GM04504 (cell line): Measurements from ENCODE around the gene GBP7.

Source experiments
- DNase-seq: peaks from one replicate; pipeline ENCODE4 v3.0.0-alpha.2; 2012; ENCODE audit warnings: low read depth

The GBP7 gene

DNA sequence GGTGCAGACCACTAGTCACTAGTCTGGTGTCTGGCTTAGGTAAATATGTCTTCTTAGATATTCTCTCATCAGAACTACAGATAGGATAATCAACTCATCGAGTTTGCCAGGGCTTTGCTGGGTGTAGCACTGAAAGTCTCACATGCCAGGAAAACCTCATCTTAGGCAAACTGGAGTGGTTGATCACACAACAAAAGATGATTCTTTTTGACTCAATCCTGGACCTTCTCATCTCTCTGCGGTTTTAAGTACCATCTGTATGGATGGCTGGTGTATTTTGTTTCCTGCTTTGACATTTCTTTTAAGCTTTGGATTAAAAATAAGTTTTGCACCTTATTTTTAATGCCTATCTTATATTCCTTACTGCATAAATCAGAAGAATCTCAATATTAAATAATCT lies 61.1 kb downstream of the GBP7 start:
- no peak for DNase-seq

GRCh38 chr1:89112871-89113613 lies 62.8 kb downstream of the GBP7 start:
- DNase-seq, result no peak

DNA sequence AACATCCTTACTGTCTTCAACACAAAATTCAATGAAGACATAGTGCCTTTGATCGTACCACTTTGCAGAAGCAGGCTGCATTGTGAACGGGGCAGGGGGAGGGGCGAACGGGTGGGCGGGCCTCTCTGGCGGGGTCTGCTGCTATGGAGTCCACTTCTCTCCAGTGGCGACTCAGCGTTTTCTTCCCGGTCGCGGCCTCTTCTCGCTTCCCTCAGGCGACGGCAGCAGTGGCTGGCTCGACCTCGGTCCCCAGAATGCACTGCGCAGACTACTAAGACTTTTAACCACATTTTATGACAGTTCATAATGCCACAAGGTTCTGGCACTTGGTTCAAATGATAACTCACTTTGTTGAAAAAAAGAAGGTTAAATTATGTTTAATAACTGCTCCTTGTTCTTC lies 71.1 kb downstream of the GBP7 start:
- no peak for DNase-seq

GRCh38 chr1:89104147-89104546 lies 71.7 kb downstream of the GBP7 start:
- DNase-seq, result no peak

GRCh38 chr1:89102021-89102420 lies 73.8 kb downstream of the GBP7 start:
- no peak for DNase-seq

GRCh38 chr1:89100412-89100811 lies 75.4 kb downstream of the GBP7 start:
- DNase-seq, result no peak

DNA sequence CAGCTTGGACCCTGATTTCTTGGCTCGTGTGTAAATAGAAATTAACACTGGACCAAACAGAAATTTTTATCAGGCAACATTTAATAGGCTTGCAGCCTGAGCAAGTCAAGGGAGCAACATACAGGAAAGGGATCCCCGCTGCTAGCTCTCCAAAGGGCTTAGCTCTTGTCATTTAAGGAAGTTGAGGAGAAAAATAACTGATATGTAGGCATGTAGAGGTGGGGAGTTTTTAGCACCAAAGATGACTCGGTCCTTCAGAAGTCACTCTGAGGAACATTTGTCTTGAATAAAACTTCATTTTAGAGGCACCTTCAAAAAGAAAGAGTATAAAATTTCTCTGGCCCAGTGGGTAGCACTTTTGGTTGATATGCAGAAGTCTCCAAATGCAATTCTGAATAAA lies 76.9 kb downstream of the GBP7 start:
- DNase-seq, result no peak

GRCh38 chr1:89095737-89096136 lies 80.1 kb downstream of the GBP7 start:
- no peak for DNase-seq

DNA sequence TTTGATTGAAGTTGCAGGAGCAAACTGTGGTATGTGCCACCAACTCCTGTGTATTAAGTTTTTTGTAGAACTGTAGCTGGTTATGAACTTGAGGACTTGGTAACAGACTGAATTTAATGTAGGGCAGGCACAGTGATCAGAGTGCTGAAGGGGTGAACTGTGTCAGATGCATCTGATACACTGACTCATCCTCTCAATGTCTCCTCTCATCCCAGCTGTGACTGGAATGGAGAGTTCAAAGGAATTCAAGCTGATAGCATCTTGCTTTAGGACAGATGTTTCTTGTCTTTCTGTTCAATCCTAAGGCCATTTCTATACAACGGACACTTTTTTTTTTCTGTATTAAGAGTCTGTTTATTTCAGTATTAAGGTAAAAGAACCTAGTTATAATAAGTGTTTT lies 85.8 kb downstream of the GBP7 start:
- DNase-seq, result no peak

DNA sequence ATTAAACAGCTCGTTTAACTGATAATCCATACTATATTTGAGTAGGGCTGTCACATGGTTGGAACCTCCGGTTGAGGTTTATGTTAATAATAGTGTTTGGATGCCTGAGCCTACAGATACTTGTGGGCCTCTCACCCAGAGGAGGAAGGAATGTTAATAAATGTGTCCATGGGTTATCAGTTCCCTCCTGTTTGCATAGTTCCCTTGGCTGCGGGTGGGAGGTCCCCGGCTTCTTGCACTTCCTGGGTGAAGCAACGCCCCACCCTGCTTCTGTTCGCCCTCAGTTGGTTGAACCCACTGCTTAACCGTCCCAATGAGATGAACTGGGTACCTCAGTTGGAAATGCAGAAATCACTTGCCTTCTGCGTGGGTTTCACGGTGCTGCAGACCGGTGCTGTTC lies 87.2 kb downstream of the GBP7 start:
- no peak for DNase-seq

DNA sequence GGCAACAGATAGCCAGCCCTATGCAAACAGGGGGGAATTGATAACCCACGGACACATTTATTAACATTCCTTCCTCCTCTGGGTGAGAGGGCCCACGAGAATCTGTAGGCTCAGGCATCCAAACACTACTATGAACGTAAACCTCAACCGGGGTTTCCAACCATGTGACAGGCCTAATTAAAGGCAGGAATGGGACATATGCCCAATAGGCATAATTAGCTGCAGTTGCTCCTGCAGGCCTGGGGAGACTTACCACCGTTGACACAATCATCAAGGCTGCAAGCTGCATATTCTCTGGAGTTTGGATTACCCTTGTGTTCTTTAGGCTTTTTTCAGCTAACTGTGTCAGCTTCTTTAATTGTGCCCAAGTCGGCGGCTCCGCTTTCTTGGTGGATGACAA lies 88.6 kb downstream of the GBP7 start:
- no peak for DNase-seq

DNA sequence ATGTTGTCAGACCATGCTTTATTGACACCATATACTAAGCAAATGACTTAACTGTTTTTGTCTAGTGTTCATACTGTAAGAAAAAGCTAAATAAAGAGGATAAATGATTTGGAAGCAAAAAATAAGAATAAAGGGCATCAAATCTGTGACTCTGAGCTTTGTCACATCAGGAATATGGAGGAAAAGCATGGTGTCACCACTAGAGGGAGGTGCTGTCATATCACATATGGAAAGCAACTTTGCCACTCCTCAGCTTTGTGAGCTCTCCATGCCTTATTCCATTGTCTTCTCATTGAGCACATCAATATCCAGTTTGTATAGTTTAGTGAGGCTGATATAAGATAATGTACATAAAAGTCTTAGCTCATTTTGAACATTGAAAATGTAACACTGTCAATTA lies 90.0 kb downstream of the GBP7 start:
- DNase-seq, result no peak
